ENCODE measurements around the gene FBXO10.
"Not testable (repeated sequence)": the region's sequence is repeated elsewhere in the genome, so short reads cannot be mapped to it uniquely, and the experiment has no call there.

FBXO10 gene

GRCh38 chr9:37517923-37518322 is 58.3 kb downstream of the FBXO10 start:
- Histone ChIP-seq H3K36me3 (ENCODE audit: control insufficient read depth in 1 of 2, insufficient read depth in 2 of 2, low read length in 2 of 2) (peaks cover 0 to 22% of the 10 kb centered on the region in 2 donors), H3K4me3 (ENCODE audit: low read depth in 1 of 2, low read length in 2 of 2) (no peak overlapping the region), H3K9me3 (ENCODE audit: control insufficient read depth in 1 of 2, low read length in 2 of 2) (no peaks in the 10 kb centered on the region), H3K4me1 (ENCODE audit: control insufficient read depth in 1 of 2, insufficient read depth in 2 of 2, low read length in 2 of 2) (no peaks in the 10 kb centered on the region), H3K27ac (ENCODE audit: low read depth, low read length) (no peak overlapping the region), H3K27me3 (ENCODE audit: control insufficient read depth in 1 of 2, insufficient read depth in 2 of 2, low read length in 2 of 2) (no peaks in the 10 kb centered on the region), H3K9ac (ENCODE audit: low read depth in 1 of 2, low read length in 2 of 2) (no peak overlapping the region)

GRCh38 chr9:37515620-37516258 is 60.4 kb downstream of the FBXO10 start:
- no peak overlapping the region for H3K4me3 ChIP-seq (ENCODE audit: low read depth in 1 of 2, low read length in 2 of 2)
- H3K9me3 ChIP-seq (ENCODE audit: control insufficient read depth in 1 of 2, low read length in 2 of 2) = no peaks in the 10 kb centered on the region
- H3K27ac ChIP-seq (ENCODE audit: low read depth, low read length) = no peak overlapping the region
- no peak overlapping the region for H3K9ac ChIP-seq (ENCODE audit: low read depth in 1 of 2, low read length in 2 of 2)
- H3K36me3 ChIP-seq (ENCODE audit: control insufficient read depth in 1 of 2, insufficient read depth in 2 of 2, low read length in 2 of 2) = peaks cover 0 to 8% of the 10 kb centered on the region in 2 donors
- H3K27me3 ChIP-seq (ENCODE audit: control insufficient read depth in 1 of 2, insufficient read depth in 2 of 2, low read length in 2 of 2) = no peaks in the 10 kb centered on the region
- H3K4me1 ChIP-seq (ENCODE audit: control insufficient read depth in 1 of 2, insufficient read depth in 2 of 2, low read length in 2 of 2) = no peaks in the 10 kb centered on the region

GRCh38 chr9:37514999-37515398 is 61.2 kb downstream of the FBXO10 start:
- Histone ChIP-seq H3K36me3 (ENCODE audit: control insufficient read depth in 1 of 2, insufficient read depth in 2 of 2, low read length in 2 of 2) (peaks cover 0 to 8% of the 10 kb centered on the region in 2 donors), H3K27me3 (ENCODE audit: control insufficient read depth in 1 of 2, insufficient read depth in 2 of 2, low read length in 2 of 2) (no peaks in the 10 kb centered on the region), H3K9ac (ENCODE audit: low read depth in 1 of 2, low read length in 2 of 2) (no peak overlapping the region), H3K9me3 (ENCODE audit: control insufficient read depth in 1 of 2, low read length in 2 of 2) (no peaks in the 10 kb centered on the region), H3K4me1 (ENCODE audit: control insufficient read depth in 1 of 2, insufficient read depth in 2 of 2, low read length in 2 of 2) (no peaks in the 10 kb centered on the region), H3K27ac (ENCODE audit: low read depth, low read length) (no peak overlapping the region), H3K4me3 (ENCODE audit: low read depth in 1 of 2, low read length in 2 of 2) (peak overlapping the region; percentile 58)

GRCh38 chr9:37514415-37514814 is 61.8 kb downstream of the FBXO10 start:
- not testable (repeated sequence) for H3K4me3 ChIP-seq (ENCODE audit: low read depth in 1 of 2, low read length in 2 of 2); H3K9ac ChIP-seq (ENCODE audit: low read depth in 1 of 2, low read length in 2 of 2); H3K36me3 ChIP-seq (ENCODE audit: control insufficient read depth in 1 of 2, insufficient read depth in 2 of 2, low read length in 2 of 2); H3K9me3 ChIP-seq (ENCODE audit: control insufficient read depth in 1 of 2, low read length in 2 of 2); H3K27me3 ChIP-seq (ENCODE audit: control insufficient read depth in 1 of 2, insufficient read depth in 2 of 2, low read length in 2 of 2); H3K27ac ChIP-seq (ENCODE audit: low read depth, low read length); H3K4me1 ChIP-seq (ENCODE audit: control insufficient read depth in 1 of 2, insufficient read depth in 2 of 2, low read length in 2 of 2)

- Histone ChIP-seq H3K27me3 (ENCODE audit: control insufficient read depth in 1 of 2, insufficient read depth in 2 of 2, low read length in 2 of 2) (no peaks in the 10 kb centered on the region), H3K4me3 (ENCODE audit: low read depth in 1 of 2, low read length in 2 of 2) (no peak overlapping the region), H3K27ac (ENCODE audit: low read depth, low read length) (no peak overlapping the region), H3K36me3 (ENCODE audit: control insufficient read depth in 1 of 2, insufficient read depth in 2 of 2, low read length in 2 of 2) (peaks cover 3 to 6% of the 10 kb centered on the region in 2 donors), H3K9ac (ENCODE audit: low read depth in 1 of 2, low read length in 2 of 2) (no peak overlapping the region), H3K4me1 (ENCODE audit: control insufficient read depth in 1 of 2, insufficient read depth in 2 of 2, low read length in 2 of 2) (no peaks in the 10 kb centered on the region), H3K9me3 (ENCODE audit: control insufficient read depth in 1 of 2, low read length in 2 of 2) (no peaks in the 10 kb centered on the region)
These were observed 63.7 kb downstream of the FBXO10 start for GRCh38 chr9:37512437-37512836.

GRCh38 chr9:37511016-37512010 is 64.9 kb downstream of the FBXO10 start:
- H3K27me3 ChIP-seq (ENCODE audit: control insufficient read depth in 1 of 2, insufficient read depth in 2 of 2, low read length in 2 of 2) = no peaks in the 10 kb centered on the region
- no peak overlapping the region for H3K9ac ChIP-seq (ENCODE audit: low read depth in 1 of 2, low read length in 2 of 2)
- no peaks in the 10 kb centered on the region for H3K4me1 ChIP-seq (ENCODE audit: control insufficient read depth in 1 of 2, insufficient read depth in 2 of 2, low read length in 2 of 2)
- H3K9me3 ChIP-seq (ENCODE audit: control insufficient read depth in 1 of 2, low read length in 2 of 2) = no peaks in the 10 kb centered on the region
- H3K27ac ChIP-seq (ENCODE audit: low read depth, low read length) = no peak overlapping the region
- H3K4me3 ChIP-seq (ENCODE audit: low read depth in 1 of 2, low read length in 2 of 2) = no peak overlapping the region
- H3K36me3 ChIP-seq (ENCODE audit: control insufficient read depth in 1 of 2, insufficient read depth in 2 of 2, low read length in 2 of 2) = peaks cover 3 to 6% of the 10 kb centered on the region in 2 donors

GRCh38 chr9:37510053-37510452 is 66.1 kb downstream of the FBXO10 start:
- not testable (repeated sequence) for H3K27ac ChIP-seq (ENCODE audit: low read depth, low read length); H3K4me3 ChIP-seq (ENCODE audit: low read depth in 1 of 2, low read length in 2 of 2); H3K9ac ChIP-seq (ENCODE audit: low read depth in 1 of 2, low read length in 2 of 2); H3K9me3 ChIP-seq (ENCODE audit: control insufficient read depth in 1 of 2, low read length in 2 of 2); H3K4me1 ChIP-seq (ENCODE audit: control insufficient read depth in 1 of 2, insufficient read depth in 2 of 2, low read length in 2 of 2); H3K27me3 ChIP-seq (ENCODE audit: control insufficient read depth in 1 of 2, insufficient read depth in 2 of 2, low read length in 2 of 2); H3K36me3 ChIP-seq (ENCODE audit: control insufficient read depth in 1 of 2, insufficient read depth in 2 of 2, low read length in 2 of 2)

GRCh38 chr9:37509536-37509935 is 66.6 kb downstream of the FBXO10 start:
- H3K27ac ChIP-seq (ENCODE audit: low read depth, low read length) = no peak overlapping the region
- H3K4me3 ChIP-seq (ENCODE audit: low read depth in 1 of 2, low read length in 2 of 2) = no peak overlapping the region
- H3K9me3 ChIP-seq (ENCODE audit: control insufficient read depth in 1 of 2, low read length in 2 of 2) = no peaks in the 10 kb centered on the region
- no peaks in the 10 kb centered on the region for H3K27me3 ChIP-seq (ENCODE audit: control insufficient read depth in 1 of 2, insufficient read depth in 2 of 2, low read length in 2 of 2)
- H3K9ac ChIP-seq (ENCODE audit: low read depth in 1 of 2, low read length in 2 of 2) = no peak overlapping the region
- H3K4me1 ChIP-seq (ENCODE audit: control insufficient read depth in 1 of 2, insufficient read depth in 2 of 2, low read length in 2 of 2) = no peaks in the 10 kb centered on the region
- peaks cover 6 to 10% of the 10 kb centered on the region in 2 donors for H3K36me3 ChIP-seq (ENCODE audit: control insufficient read depth in 1 of 2, insufficient read depth in 2 of 2, low read length in 2 of 2)

GRCh38 chr9:37508834-37509206 is 67.4 kb downstream of the FBXO10 start:
- no peak overlapping the region for H3K4me3 ChIP-seq (ENCODE audit: low read depth in 1 of 2, low read length in 2 of 2)
- H3K27me3 ChIP-seq (ENCODE audit: control insufficient read depth in 1 of 2, insufficient read depth in 2 of 2, low read length in 2 of 2) = no peaks in the 10 kb centered on the region
- no peaks in the 10 kb centered on the region for H3K4me1 ChIP-seq (ENCODE audit: control insufficient read depth in 1 of 2, insufficient read depth in 2 of 2, low read length in 2 of 2)
- H3K9ac ChIP-seq (ENCODE audit: low read depth in 1 of 2, low read length in 2 of 2) = no peak overlapping the region
- peaks cover 6 to 14% of the 10 kb centered on the region in 2 donors for H3K36me3 ChIP-seq (ENCODE audit: control insufficient read depth in 1 of 2, insufficient read depth in 2 of 2, low read length in 2 of 2)
- H3K27ac ChIP-seq (ENCODE audit: low read depth, low read length) = no peak overlapping the region
- H3K9me3 ChIP-seq (ENCODE audit: control insufficient read depth in 1 of 2, low read length in 2 of 2) = no peaks in the 10 kb centered on the region

- H3K4me3 ChIP-seq (ENCODE audit: low read depth in 1 of 2, low read length in 2 of 2) = no peak overlapping the region
- H3K9ac ChIP-seq (ENCODE audit: low read depth in 1 of 2, low read length in 2 of 2) = no peak overlapping the region
- no peaks in the 10 kb centered on the region for H3K27me3 ChIP-seq (ENCODE audit: control insufficient read depth in 1 of 2, insufficient read depth in 2 of 2, low read length in 2 of 2)
- no peak overlapping the region for H3K27ac ChIP-seq (ENCODE audit: low read depth, low read length)
- no peaks in the 10 kb centered on the region for H3K4me1 ChIP-seq (ENCODE audit: control insufficient read depth in 1 of 2, insufficient read depth in 2 of 2, low read length in 2 of 2)
- H3K36me3 ChIP-seq (ENCODE audit: control insufficient read depth in 1 of 2, insufficient read depth in 2 of 2, low read length in 2 of 2) = peaks cover 6 to 19% of the 10 kb centered on the region in 2 donors
- no peaks in the 10 kb centered on the region for H3K9me3 ChIP-seq (ENCODE audit: control insufficient read depth in 1 of 2, low read length in 2 of 2)
These were observed 67.9 kb downstream of the FBXO10 start for GRCh38 chr9:37508135-37508833.
